Prostate gland (tissue), 2 donors: ENCODE measurements around the gene NMNAT2. TPM values are rescaled to one million over a fixed set of nuclear protein-coding genes. Genes with fewer than 3 reads are reported as not detected.

Experiments used
- DNase-seq: peaks from one replicate; pipeline ENCODE4 v3.0.0-alpha.2; 2019; ENCODE audit warnings: low spot score
- H3K27ac ChIP-seq, 2 donors: fragments of 200-600 bp; sonication (generic); 2 replicates each; pipeline ENCODE4 v1.5.1; 2017 to 2019
- H3K27me3 ChIP-seq: fragments of 200-600 bp; sonication (generic); replicated peaks from 2 replicates; pipeline ENCODE4 v1.5.1; 2019; ENCODE audit not compliant: insufficient read depth
- H3K36me3 ChIP-seq, 2 donors: fragments of 200-600 bp; sonication (generic); 1 replicate in 1 of 2; 2 replicates in 1 of 2; pipeline versions ENCODE4 v1.5.1 to v1.8.1; 2017 to 2019
- H3K4me1 ChIP-seq: fragments of 200-600 bp; sonication (generic); replicated peaks from 2 replicates; pipeline ENCODE4 v1.5.1; 2019
- H3K4me3 ChIP-seq, 2 donors: fragments of 200-600 bp; sonication (generic); 2 replicates each; pipeline ENCODE4 v1.5.1; 2017 to 2019
- H3K9me3 ChIP-seq: fragments of 200-600 bp; sonication (generic); 2 replicates; pipeline ENCODE4 v1.5.1; 2017
- CTCF ChIP-seq, 4 experiments: fragments of 200-600 bp in 2 of 4; fragments of 450-650 bp in 2 of 4; sonication (generic) in 2 of 4; IDR thresholded peaks; 1 replicate in 3 of 4; 2 replicates in 1 of 4; pipeline ENCODE4 v1.5.1; 2016 to 2019; ENCODE audit warnings: antibody characterized with exemption in 4 of 4, mild to moderate bottlenecking in 2 of 4, moderate library complexity in 2 of 4
- POLR2A ChIP-seq: fragments of 450-650 bp; IDR thresholded peaks from one replicate; pipeline ENCODE4 v1.6.1; 2016; ENCODE audit warnings: antibody characterized with exemption, mild to moderate bottlenecking
- POLR2AphosphoS5 ChIP-seq: sonication (generic); formaldehyde crosslinking; IDR thresholded peaks from one replicate; pipeline ENCODE4 v1.6.1; 2017; ENCODE audit warnings: antibody characterized with exemption
- whole genome bisulfite sequencing: methylation state at CpG from one replicate; pipeline ENCODE4 v1.1.5; 2018; 5-methylcytosine and 5-hydroxymethylcytosine counted together
- intact Hi-C: fragments of 100-400 bp; cut with DNase I; formaldehyde crosslinking; loops from one replicate; pipeline ENCODE4 v1.14.2; 2022
- total RNA-seq, 2 donors: library from RNA; depleted of rRNA; stranded (reverse); fragments of >200 nt; gene quantifications; one replicate each; pipeline ENCODE4 v1.1.0, GENCODE V29; 2016

The NMNAT2 gene
- total RNA-seq, 2 donors from 2014 or later, result 0.27 to 41.0 TPM

GRCh38 chr1:183372586-183373230 lies 45.5 kb downstream of the NMNAT2 start:
- WGBS, result 80% methylated on average over 4 of the region's 4 CpGs

GRCh38 chr1:183370399-183371058 lies 47.7 kb downstream of the NMNAT2 start:
- intact Hi-C loops, result no loop called here
- DNase-seq, result peak; percentile 6
- TF ChIP-seq POLR2A (no peak), POLR2AphosphoS5 (no peak), CTCF (IDR thresholded peaks at IDR 0.05) (no peak)
- Histone ChIP-seq H3K4me1 (no peaks in the 10 kb centered on the region), H3K9me3 (no peaks in the 10 kb centered on the region), H3K4me3 (no peak overlapping the region), H3K27ac (no peak overlapping the region), H3K27me3 (no peaks in the 10 kb centered on the region), H3K36me3 (no peaks in the 10 kb centered on the region)
- WGBS, result 58% methylated on average over 8 of the region's 8 CpGs

More at GRCh38 chr1:183372586-183373230, 45.5 kb downstream of the NMNAT2 start:
- TF ChIP-seq POLR2A, result no peak
- TF ChIP-seq CTCF (IDR thresholded peaks at IDR 0.05), result no peak
- TF ChIP-seq POLR2AphosphoS5, result no peak
- Histone ChIP-seq H3K27ac (no peak overlapping the region), H3K4me1 (no peaks in the 10 kb centered on the region), H3K4me3 (no peak overlapping the region), H3K9me3 (no peaks in the 10 kb centered on the region), H3K36me3 (no peaks in the 10 kb centered on the region), H3K27me3 (no peaks in the 10 kb centered on the region)
- DNase-seq, result no peak
- intact Hi-C loops, result no loop called here

GRCh38 chr1:183368213-183369108 lies 49.7 kb downstream of the NMNAT2 start:
- intact Hi-C loops, result no loop called here
- no peaks in the 10 kb centered on the region for H3K27me3 ChIP-seq
- 77% methylated on average over 11 of the region's 11 CpGs for WGBS

GRCh38 chr1:183366116-183366515 lies 52.1 kb downstream of the NMNAT2 start:
- intact Hi-C loops, result no loop called here
- WGBS, result 86% methylated on average over 1 of the region's 1 CpG
- Histone ChIP-seq H3K36me3 (no peaks in the 10 kb centered on the region), H3K27me3 (no peaks in the 10 kb centered on the region), H3K4me3 (no peak overlapping the region), H3K4me1 (no peaks in the 10 kb centered on the region), H3K27ac (no peak overlapping the region), H3K9me3 (no peaks in the 10 kb centered on the region)
- TF ChIP-seq CTCF (IDR thresholded peaks at IDR 0.05) (no peak), POLR2AphosphoS5 (no peak), POLR2A (no peak)
- no peak for DNase-seq

More at GRCh38 chr1:183368213-183369108, 49.7 kb downstream of the NMNAT2 start:
- Histone ChIP-seq H3K4me3 (no peak overlapping the region), H3K27ac (no peak overlapping the region), H3K9me3 (no peaks in the 10 kb centered on the region), H3K4me1 (no peaks in the 10 kb centered on the region), H3K36me3 (no peaks in the 10 kb centered on the region)
- no peak for DNase-seq
- TF ChIP-seq POLR2A (no peak), CTCF (IDR thresholded peaks at IDR 0.05) (no peak), POLR2AphosphoS5 (no peak)
